ENCODE data around the gene MED14.
"Not testable (repeated sequence)": the region's sequence is repeated elsewhere in the genome, so short reads cannot be mapped to it uniquely, and the experiment has no call there.

Gene MED14

DNA sequence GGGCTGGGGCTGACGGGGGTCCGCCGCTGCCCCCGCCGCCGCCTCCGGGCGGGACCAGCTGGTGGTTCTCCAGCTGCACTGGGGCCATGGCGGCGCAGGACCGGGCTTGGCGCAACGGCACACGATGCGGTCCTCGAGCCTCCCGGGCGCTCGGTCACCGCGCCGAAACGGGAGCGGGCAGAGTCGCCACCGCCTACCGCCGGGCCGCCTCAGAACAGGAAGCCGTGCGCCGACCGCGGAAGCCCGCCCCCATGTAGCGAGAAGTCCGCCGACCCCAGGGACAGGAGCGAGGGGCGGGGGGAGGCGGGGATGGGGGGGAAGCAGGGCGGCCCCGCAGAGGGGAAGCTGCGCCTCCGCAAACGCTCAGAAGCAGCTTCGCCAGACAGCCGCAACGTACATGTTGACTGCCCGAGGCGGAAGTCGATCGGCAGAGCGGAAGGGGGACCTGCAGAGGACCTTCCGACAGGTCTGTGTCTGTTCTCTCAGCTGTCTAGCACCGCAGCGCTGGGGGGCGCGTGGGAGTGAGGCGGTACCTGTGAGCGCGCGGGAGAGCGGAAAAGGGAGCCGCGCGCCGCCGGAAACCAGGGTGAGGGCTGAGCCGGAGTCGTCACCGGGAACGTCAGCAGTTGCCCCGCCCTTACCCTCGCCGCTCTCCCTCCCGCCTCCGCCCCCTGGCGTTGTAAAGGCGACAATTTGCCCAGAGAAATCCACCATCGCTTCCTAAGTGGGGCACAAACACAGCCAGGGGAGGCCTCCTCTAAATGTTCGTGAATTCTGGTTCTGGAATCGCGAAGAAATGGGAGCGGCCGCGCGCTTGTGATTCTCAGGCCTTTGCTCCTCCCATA is at the start of gene MED14:
MED14 (minus strand) TSS at position 218 of the 845 bp plus-strand sequence; CDS start at position 88, 130 bp downstream.
- Histone ChIP-seq H3K4me3 (ENCODE audit: low read length) (peak within 1 kb of the TSS; percentile 86), H3K36me3 (ENCODE audit: control insufficient read depth, insufficient read depth, low read length) (no peaks in the 10 kb centered on the region), H3K4me1 (ENCODE audit: control insufficient read depth, insufficient read depth, low read length) (no peaks in the 10 kb centered on the region), H3K27ac (ENCODE audit: low read depth, low read length) (peak within 1 kb of the TSS; percentile 92), H3K27me3 (ENCODE audit: control insufficient read depth, insufficient read depth, low read length) (peaks cover 1% of the 10 kb centered on the region), H3K9ac (ENCODE audit: low read length) (peak within 1 kb of the TSS; percentile 78)

DNA sequence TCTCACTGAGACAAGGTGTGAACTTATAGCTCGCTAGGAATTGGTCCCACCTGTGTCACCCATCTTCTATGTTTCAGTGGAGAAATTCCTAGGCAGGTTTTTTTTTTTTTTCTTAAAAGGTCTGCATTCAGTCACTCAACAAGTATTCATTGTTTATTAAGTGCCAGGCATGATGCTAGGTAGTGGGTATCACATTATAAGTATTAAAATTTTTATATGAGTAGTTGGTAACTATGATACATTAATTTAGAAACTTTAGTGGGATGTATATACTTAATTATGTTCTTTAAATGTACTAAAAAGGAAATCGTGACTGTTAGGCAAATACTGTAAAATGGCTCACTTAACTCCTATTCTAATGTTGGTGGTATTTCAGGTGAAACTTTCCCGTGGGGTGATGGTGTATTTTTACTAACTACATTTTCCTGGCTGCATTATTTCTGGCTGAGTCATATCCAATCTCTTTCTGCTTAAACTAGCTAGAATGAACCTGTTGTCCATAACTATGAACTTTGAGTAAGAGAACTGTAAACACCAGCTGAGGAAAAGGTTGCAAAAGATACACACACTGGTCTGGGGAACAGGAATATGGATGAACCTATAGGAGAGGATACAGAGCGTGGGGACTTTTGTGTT is 49.3 kb upstream of the MED14 start:
- Histone ChIP-seq H3K4me3 (ENCODE audit: low read length) (no peak overlapping the region), H3K4me1 (ENCODE audit: control insufficient read depth, insufficient read depth, low read length) (no peaks in the 10 kb centered on the region), H3K9ac (ENCODE audit: low read length) (no peak overlapping the region), H3K27me3 (ENCODE audit: control insufficient read depth, insufficient read depth, low read length) (no peaks in the 10 kb centered on the region), H3K36me3 (ENCODE audit: control insufficient read depth, insufficient read depth, low read length) (no peaks in the 10 kb centered on the region), H3K27ac (ENCODE audit: low read depth, low read length) (no peak overlapping the region)

DNA sequence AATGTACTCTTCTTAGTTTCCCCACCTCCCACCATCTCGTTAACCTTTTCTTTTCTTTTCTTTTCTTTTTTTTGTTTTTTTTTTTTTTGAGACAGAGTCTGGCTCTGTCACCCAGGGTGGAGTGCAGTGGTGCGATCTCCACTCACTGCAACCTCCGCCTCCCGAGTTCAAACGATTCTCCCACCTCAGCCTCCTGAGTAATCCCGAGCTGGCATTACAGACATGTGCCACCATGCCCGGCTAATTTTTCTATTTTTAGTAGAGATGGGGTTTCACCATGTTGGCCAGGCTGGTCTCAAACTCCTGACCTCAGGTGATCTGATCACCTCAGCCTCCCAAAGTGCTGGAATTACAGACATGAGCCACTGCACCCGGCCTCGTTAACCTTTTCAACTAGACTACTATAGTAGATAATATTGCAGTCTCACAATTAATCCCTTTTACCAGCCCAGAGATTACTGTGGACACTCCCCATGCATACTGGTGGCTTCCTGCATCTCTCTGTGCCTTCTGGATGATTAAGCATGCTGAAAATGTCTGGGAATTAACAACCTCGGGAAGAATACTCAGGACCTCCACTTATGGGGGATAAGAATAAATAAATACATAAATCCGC is 47.4 kb upstream of the MED14 start:
- H3K36me3 ChIP-seq (ENCODE audit: control insufficient read depth, insufficient read depth, low read length); H3K4me1 ChIP-seq (ENCODE audit: control insufficient read depth, insufficient read depth, low read length); H3K27me3 ChIP-seq (ENCODE audit: control insufficient read depth, insufficient read depth, low read length); H3K27ac ChIP-seq (ENCODE audit: low read depth, low read length); H3K9ac ChIP-seq (ENCODE audit: low read length); H3K4me3 ChIP-seq (ENCODE audit: low read length): not testable (repeated sequence)

DNA sequence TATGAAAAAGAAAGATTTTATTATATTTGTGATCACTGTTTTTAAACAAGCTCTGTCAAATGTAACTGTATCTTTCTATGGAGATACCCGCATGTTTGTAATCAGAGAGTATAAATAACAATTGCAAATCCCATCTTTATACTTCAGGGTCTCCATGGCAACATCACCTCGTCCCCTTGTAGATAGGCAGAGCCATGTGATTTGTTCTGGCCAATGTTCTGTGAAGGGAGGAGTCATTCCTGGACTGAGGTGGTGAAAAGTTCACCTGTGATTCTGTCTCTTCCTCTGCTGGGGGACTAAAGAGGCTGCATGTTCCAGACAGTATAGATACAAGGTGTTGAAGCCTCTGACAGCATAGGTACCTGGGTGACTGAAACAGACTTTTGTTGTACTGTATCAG is 45.6 kb upstream of the MED14 start:
- no peaks in the 10 kb centered on the region for H3K4me1 ChIP-seq (ENCODE audit: control insufficient read depth, insufficient read depth, low read length)
- H3K4me3 ChIP-seq (ENCODE audit: low read length), result no peak overlapping the region
- H3K9ac ChIP-seq (ENCODE audit: low read length), result no peak overlapping the region
- H3K27me3 ChIP-seq (ENCODE audit: control insufficient read depth, insufficient read depth, low read length), result no peaks in the 10 kb centered on the region
- H3K27ac ChIP-seq (ENCODE audit: low read depth, low read length), result no peak overlapping the region
- H3K36me3 ChIP-seq (ENCODE audit: control insufficient read depth, insufficient read depth, low read length), result no peaks in the 10 kb centered on the region

DNA sequence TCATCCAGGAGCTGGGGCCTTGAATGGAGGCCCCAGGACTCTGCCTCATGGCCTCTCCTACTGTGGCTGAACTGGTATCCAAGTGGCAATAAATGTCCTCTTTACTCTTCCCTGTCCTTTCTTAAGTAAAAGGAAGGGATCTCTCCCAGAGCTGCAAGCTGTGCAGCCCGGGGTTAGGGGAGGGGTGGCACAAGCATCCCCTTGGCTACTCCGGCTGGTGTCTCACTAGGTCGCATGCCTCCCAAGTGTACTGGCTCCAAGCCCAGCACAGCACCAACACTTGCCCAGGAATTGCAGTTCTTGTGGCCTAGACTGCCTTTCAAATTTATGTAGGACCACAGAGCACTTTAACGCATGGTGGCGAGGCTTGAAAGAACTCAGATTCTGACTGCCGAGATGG is 44.7 kb upstream of the MED14 start:
- Histone ChIP-seq H3K27me3 (ENCODE audit: control insufficient read depth, insufficient read depth, low read length) (no peaks in the 10 kb centered on the region), H3K4me3 (ENCODE audit: low read length) (no peak overlapping the region), H3K9ac (ENCODE audit: low read length) (no peak overlapping the region), H3K27ac (ENCODE audit: low read depth, low read length) (no peak overlapping the region), H3K36me3 (ENCODE audit: control insufficient read depth, insufficient read depth, low read length) (no peaks in the 10 kb centered on the region), H3K4me1 (ENCODE audit: control insufficient read depth, insufficient read depth, low read length) (no peaks in the 10 kb centered on the region)

DNA sequence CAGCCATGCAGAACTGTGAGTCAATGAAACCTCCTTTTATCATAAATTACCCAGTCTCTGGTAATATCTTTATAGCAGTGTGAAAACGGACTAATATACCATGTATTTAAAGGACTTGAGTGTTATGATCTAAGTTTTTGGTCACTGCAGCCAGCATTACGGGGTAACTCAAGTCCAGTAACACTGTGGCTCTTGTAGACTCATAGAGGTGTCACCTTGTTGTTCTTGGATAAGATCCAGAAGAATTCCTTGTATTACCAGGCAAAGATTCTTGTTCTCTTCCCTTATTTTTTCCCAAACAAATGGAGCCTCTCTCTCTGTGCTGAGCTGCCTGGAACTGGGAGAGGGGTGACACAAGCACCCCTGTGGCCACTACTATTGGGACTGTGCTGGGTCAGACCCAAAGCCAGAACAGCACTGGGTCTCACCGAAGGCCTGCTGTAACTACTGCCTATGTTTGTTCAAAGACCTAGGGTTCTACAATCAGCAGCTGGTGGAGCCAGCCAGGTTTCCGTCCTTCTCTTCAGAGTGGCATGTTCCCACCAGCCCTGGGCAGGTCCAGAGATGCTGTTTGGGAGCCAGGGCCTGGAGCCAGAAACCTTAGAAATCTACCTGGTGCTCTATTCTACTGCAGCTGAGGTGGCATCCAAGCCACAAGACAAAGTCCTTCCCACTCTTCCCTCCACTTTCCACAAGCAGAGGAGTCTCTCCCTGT is 43.7 kb upstream of the MED14 start:
- Histone ChIP-seq H3K9ac (ENCODE audit: low read length) (no peak overlapping the region), H3K36me3 (ENCODE audit: control insufficient read depth, insufficient read depth, low read length) (no peaks in the 10 kb centered on the region), H3K4me3 (ENCODE audit: low read length) (no peak overlapping the region), H3K27ac (ENCODE audit: low read depth, low read length) (no peak overlapping the region), H3K27me3 (ENCODE audit: control insufficient read depth, insufficient read depth, low read length) (no peaks in the 10 kb centered on the region), H3K4me1 (ENCODE audit: control insufficient read depth, insufficient read depth, low read length) (no peaks in the 10 kb centered on the region)

DNA sequence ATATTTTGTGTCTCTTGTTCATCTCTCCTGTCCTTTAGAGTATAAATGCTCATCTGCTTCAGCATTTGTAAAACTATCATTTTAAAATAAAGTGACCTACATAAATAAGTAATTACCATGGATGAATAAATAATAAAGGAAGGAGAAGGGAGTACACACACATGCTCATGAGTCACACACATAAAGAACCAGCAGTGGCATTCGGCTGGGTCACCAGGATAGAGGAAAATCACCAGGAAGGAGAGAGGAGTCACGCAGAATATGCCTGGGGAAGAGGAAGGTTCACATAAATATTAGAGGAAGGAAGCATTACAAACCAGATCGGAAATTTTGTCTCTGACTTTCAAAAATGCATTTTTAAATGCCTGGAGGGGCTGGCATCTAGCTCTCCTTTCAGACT is 38.5 kb upstream of the MED14 start:
- H3K4me3 ChIP-seq (ENCODE audit: low read length), result no peak overlapping the region
- no peak overlapping the region for H3K9ac ChIP-seq (ENCODE audit: low read length)
- peaks cover 5% of the 10 kb centered on the region for H3K27me3 ChIP-seq (ENCODE audit: control insufficient read depth, insufficient read depth, low read length)
- H3K4me1 ChIP-seq (ENCODE audit: control insufficient read depth, insufficient read depth, low read length), result no peaks in the 10 kb centered on the region
- H3K36me3 ChIP-seq (ENCODE audit: control insufficient read depth, insufficient read depth, low read length), result no peaks in the 10 kb centered on the region
- no peak overlapping the region for H3K27ac ChIP-seq (ENCODE audit: low read depth, low read length)

DNA sequence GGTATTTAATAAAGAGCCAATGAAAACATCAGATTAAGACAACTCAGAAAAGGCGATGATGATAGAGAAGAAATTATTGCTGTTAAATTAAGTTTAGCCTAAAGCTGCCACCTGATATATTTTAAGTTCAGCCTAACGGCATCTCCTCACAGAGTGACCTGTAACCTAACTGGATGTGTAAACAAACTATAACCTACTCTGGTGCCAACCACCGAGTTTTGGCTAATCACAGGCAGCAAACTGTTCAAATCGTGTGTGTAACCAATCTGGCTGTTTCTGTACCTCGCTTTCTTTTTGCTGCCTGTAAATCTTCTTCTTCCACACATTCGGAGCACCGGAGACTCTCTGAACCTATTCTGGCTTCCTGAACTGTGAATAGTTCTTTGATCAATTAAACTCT is 37.8 kb upstream of the MED14 start:
- H3K27me3 ChIP-seq (ENCODE audit: control insufficient read depth, insufficient read depth, low read length), result peaks cover 5% of the 10 kb centered on the region
- no peaks in the 10 kb centered on the region for H3K36me3 ChIP-seq (ENCODE audit: control insufficient read depth, insufficient read depth, low read length)
- no peak overlapping the region for H3K27ac ChIP-seq (ENCODE audit: low read depth, low read length)

DNA sequence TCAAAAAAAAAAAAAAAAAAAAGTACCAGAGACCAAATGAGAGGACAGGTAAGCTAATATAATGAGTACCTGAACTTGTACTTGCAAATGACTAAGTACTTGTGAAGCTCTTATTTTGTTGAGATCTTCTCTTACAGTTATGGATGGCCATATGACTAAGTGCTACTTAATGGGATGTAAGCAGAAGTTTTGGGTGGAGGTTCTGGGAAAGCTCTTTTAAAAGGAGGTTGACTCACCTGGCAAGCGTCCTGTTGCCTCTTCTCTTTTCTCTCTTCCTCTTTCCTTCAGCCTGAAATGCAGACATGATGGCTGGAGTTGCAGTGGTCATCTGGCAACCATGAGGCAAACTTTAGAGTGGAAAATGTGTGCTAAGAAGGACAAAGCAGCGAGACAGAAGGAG is 36.9 kb upstream of the MED14 start:
- no peak overlapping the region for H3K27ac ChIP-seq (ENCODE audit: low read depth, low read length)
- H3K4me1 ChIP-seq (ENCODE audit: control insufficient read depth, insufficient read depth, low read length), result no peaks in the 10 kb centered on the region
- H3K9ac ChIP-seq (ENCODE audit: low read length), result no peak overlapping the region
- H3K4me3 ChIP-seq (ENCODE audit: low read length), result no peak overlapping the region
- peaks cover 5% of the 10 kb centered on the region for H3K27me3 ChIP-seq (ENCODE audit: control insufficient read depth, insufficient read depth, low read length)
- no peaks in the 10 kb centered on the region for H3K36me3 ChIP-seq (ENCODE audit: control insufficient read depth, insufficient read depth, low read length)

More for the DNA sequence above, 37.8 kb upstream of the MED14 start:
- Histone ChIP-seq H3K4me3 (ENCODE audit: low read length) (no peak overlapping the region), H3K9ac (ENCODE audit: low read length) (no peak overlapping the region), H3K4me1 (ENCODE audit: control insufficient read depth, insufficient read depth, low read length) (no peaks in the 10 kb centered on the region)

DNA sequence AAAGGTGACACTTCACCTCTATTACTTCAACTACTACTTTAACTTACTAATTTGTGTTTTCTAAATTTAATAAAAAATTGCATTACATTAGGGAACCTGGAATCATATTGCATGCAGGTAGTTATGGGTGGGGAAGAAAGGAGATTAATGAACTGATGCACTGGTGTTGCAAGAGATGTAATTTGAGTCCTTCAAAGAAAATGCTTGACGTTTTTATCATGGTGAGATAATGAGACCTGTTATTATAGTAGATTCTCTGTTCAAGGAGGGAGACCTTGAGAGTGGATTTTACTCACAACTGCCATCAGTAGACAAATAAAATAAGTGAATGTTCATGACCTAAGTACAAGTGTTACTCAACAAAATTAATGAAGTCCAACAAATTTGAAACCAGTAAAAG is 26.4 kb upstream of the MED14 start:
- Histone ChIP-seq H3K4me1 (ENCODE audit: control insufficient read depth, insufficient read depth, low read length) (no peaks in the 10 kb centered on the region), H3K27me3 (ENCODE audit: control insufficient read depth, insufficient read depth, low read length) (peaks cover 7% of the 10 kb centered on the region), H3K4me3 (ENCODE audit: low read length) (no peak overlapping the region), H3K9ac (ENCODE audit: low read length) (no peak overlapping the region), H3K27ac (ENCODE audit: low read depth, low read length) (no peak overlapping the region), H3K36me3 (ENCODE audit: control insufficient read depth, insufficient read depth, low read length) (no peaks in the 10 kb centered on the region)

DNA sequence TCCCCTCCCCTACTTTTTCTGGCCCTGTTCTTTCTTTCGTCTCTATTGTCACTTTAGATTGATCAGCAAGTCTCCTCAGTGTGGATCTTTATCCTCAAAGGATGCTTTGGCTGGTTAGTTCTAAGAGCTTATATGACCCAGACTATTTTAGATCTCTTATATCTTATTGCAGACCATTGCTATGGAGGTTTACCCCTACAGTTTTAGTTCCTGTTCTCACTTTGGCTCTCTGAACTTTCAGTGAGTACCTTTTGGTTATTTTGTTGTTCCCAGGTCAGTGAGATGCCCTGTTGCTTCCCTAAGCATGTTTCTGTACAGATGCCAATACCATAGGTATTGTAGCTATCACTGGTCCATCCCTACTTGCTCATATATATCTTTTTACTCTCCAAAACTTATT is 24.0 kb upstream of the MED14 start:
- no peak overlapping the region for H3K27ac ChIP-seq (ENCODE audit: low read depth, low read length)
- no peak overlapping the region for H3K9ac ChIP-seq (ENCODE audit: low read length)
- H3K4me3 ChIP-seq (ENCODE audit: low read length), result no peak overlapping the region
- H3K4me1 ChIP-seq (ENCODE audit: control insufficient read depth, insufficient read depth, low read length), result peaks cover 6% of the 10 kb centered on the region
- peaks cover 12% of the 10 kb centered on the region for H3K27me3 ChIP-seq (ENCODE audit: control insufficient read depth, insufficient read depth, low read length)
- no peaks in the 10 kb centered on the region for H3K36me3 ChIP-seq (ENCODE audit: control insufficient read depth, insufficient read depth, low read length)

DNA sequence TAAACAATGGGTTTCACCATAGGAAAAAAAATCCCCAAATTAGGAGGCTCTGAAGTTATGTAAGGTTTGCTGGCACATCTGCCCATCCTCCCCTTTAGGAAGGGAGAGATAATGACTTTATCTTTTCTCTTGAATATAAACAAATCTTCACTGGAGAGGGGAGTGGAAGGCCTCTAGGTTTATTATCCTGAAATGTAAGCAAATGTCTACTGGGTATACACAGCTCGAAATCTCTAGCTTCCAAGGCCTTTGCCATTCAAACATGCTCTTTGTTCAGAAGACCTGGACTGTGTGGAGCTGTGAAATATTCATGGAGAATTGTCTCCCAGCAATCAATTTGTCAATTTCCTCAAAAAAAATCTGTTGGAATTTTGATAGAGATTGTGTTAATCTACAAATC is 21.7 kb upstream of the MED14 start:
- Histone ChIP-seq H3K9ac (ENCODE audit: low read length) (no peak overlapping the region), H3K4me3 (ENCODE audit: low read length) (no peak overlapping the region)

More for the DNA sequence above, 21.7 kb upstream of the MED14 start:
- H3K36me3 ChIP-seq (ENCODE audit: control insufficient read depth, insufficient read depth, low read length), result no peaks in the 10 kb centered on the region
- no peak overlapping the region for H3K27ac ChIP-seq (ENCODE audit: low read depth, low read length)
- peaks cover 12% of the 10 kb centered on the region for H3K27me3 ChIP-seq (ENCODE audit: control insufficient read depth, insufficient read depth, low read length)
- H3K4me1 ChIP-seq (ENCODE audit: control insufficient read depth, insufficient read depth, low read length), result peaks cover 6% of the 10 kb centered on the region
